ENCODE data around the gene CBX7. TPM values are rescaled to one million over a fixed set of nuclear protein-coding genes. Genes with fewer than 3 reads are reported as not detected.

CBX7 gene
- 0.58 to 1.6 TPM (median 1.1 TPM) in 5 replicates for total RNA-seq (2022; extraction: Qiagen RNA extraction; ENCODE audit: low read depth)

GRCh38 chr22:39152511-39153219 lies at the start of gene CBX7:
TSS of gene CBX7 (minus strand) at chr22:39152680. CDS start at chr22:39152444, 236 bp downstream.

GRCh38 chr22:39097098-39098020 lies 55.1 kb downstream of the CBX7 start, which contains the start of gene APOBEC3H:
TSS of gene APOBEC3H (plus strand) at chr22:39097244. CDS start at chr22:39100279, 3,035 bp downstream.

Other genes starting within 250 kb of the CBX7 start
- not detected in 5 replicates for gene APOBEC3A, start 195.1 kb downstream of the CBX7 start, total RNA-seq (2022; extraction: Qiagen RNA extraction; ENCODE audit: low read depth)
- 29.1 to 36.5 TPM (median 30.0 TPM) in 5 replicates for gene APOBEC3B, start 170.3 kb downstream of the CBX7 start, total RNA-seq (2022; extraction: Qiagen RNA extraction; ENCODE audit: low read depth)
- 25.4 to 28.4 TPM (median 26.5 TPM) in 5 replicates for gene APOBEC3C, start 138.4 kb downstream of the CBX7 start, total RNA-seq (2022; extraction: Qiagen RNA extraction; ENCODE audit: low read depth)
- gene APOBEC3D, start 131.6 kb downstream of the CBX7 start, total RNA-seq (2022; extraction: Qiagen RNA extraction; ENCODE audit: low read depth), result 0.09 to 0.60 TPM (median 0.20 TPM) in 3 of 5 replicates, not detected in the others
- 1.9 to 2.8 TPM (median 2.1 TPM) in 5 replicates for gene APOBEC3F, start 111.8 kb downstream of the CBX7 start, total RNA-seq (2022; extraction: Qiagen RNA extraction; ENCODE audit: low read depth)
- not detected in 5 replicates for gene APOBEC3G, start 75.4 kb downstream of the CBX7 start, total RNA-seq (2022; extraction: Qiagen RNA extraction; ENCODE audit: low read depth)
- gene APOBEC3H, start 55.4 kb downstream of the CBX7 start, total RNA-seq (2022; extraction: Qiagen RNA extraction; ENCODE audit: low read depth), result 0.19 to 0.51 TPM (median 0.34 TPM) in 4 of 5 replicates, not detected in the other
- gene PDGFB, start 92.3 kb upstream of the CBX7 start, total RNA-seq (2022; extraction: Qiagen RNA extraction; ENCODE audit: low read depth), result 2.8 to 3.8 TPM (median 3.3 TPM) in 5 replicates
- 1,689 to 2,421 TPM (median 1,759 TPM) in 5 replicates for gene RPL3, start 166.9 kb upstream of the CBX7 start, total RNA-seq (2022; extraction: Qiagen RNA extraction; ENCODE audit: low read depth)
- gene SYNGR1, start 197.3 kb upstream of the CBX7 start, total RNA-seq (2022; extraction: Qiagen RNA extraction; ENCODE audit: low read depth), result 9.2 to 13.7 TPM (median 10.8 TPM) in 5 replicates
- gene TAB1, start 247.1 kb upstream of the CBX7 start, total RNA-seq (2022; extraction: Qiagen RNA extraction; ENCODE audit: low read depth), result 7.8 to 11.3 TPM (median 9.7 TPM) in 5 replicates

All from A549 treated with RU486 at 1 μM for 4 hours (cell line).